RWPE1 (cell line): ENCODE results near the gene RAB19.

Source experiments
- CTCF ChIA-PET: fragments of 350-600 bp; sonication (Branson Sonifier 250); formaldehyde crosslinking; extraction: SDS; loops from one replicate; lab custom pipeline; 2021; lab: Yijun Ruan, JAX
- POLR2A ChIA-PET: fragments of 400-600 bp; formaldehyde crosslinking; extraction: SDS; loops from one replicate; lab custom pipeline; 2020; ENCODE audit warnings: antibody characterized with exemption; ENCODE audit not compliant: low non-redundant PET; lab: Yijun Ruan, JAX
- DNase-seq: peaks from one replicate; pipeline ENCODE4 v3.0.0; 2012; ENCODE audit warnings: low spot score
- H3K27ac ChIP-seq: fragments of 450-650 bp; 2 replicates; pipeline ENCODE4 v1.5.1; 2017
- CTCF ChIP-seq: fragments of 450-650 bp; conservative IDR thresholded peaks from 2 replicates; pipeline ENCODE4 v1.5.1; 2017; ENCODE audit warnings: low read depth, mild to moderate bottlenecking

RAB19 gene

GRCh38 chr7:140390034-140390433, 13.8 kb upstream of the RAB19 start:
- POLR2A ChIA-PET, result no interaction called here
- no peak for DNase-seq
- no peak overlapping the region for H3K27ac ChIP-seq
- CTCF ChIA-PET, result interaction anchor here (0.6 kb wide), 1 partner anchor 182 kb away, joined by 3 read pairs; no protein-coding TSS in a partner anchor
- no peak for TF ChIP-seq CTCF

- no peak for TF ChIP-seq CTCF
- no peak for DNase-seq
- POLR2A ChIA-PET, result no interaction called here
- CTCF ChIA-PET, result interaction anchor here (0.6 kb wide), 1 partner anchor 182 kb away, joined by 3 read pairs; no protein-coding TSS in a partner anchor
- no peak overlapping the region for H3K27ac ChIP-seq
Measured at GRCh38 chr7:140390466-140391190, 13.2 kb upstream of the RAB19 start.

GRCh38 chr7:140391634-140392033, 12.2 kb upstream of the RAB19 start:
- no peak overlapping the region for H3K27ac ChIP-seq

GRCh38 chr7:140393756-140394306, 10.0 kb upstream of the RAB19 start:
- CTCF ChIA-PET, result no interaction called here
- POLR2A ChIA-PET, result no interaction called here
- no peak for DNase-seq
- no peak overlapping the region for H3K27ac ChIP-seq
- no peak for TF ChIP-seq CTCF

More at GRCh38 chr7:140391634-140392033, 12.2 kb upstream of the RAB19 start:
- DNase-seq, result no peak
- ChIA-PET CTCF (no interaction called here), POLR2A (no interaction called here)
- TF ChIP-seq CTCF, result no peak

- ChIA-PET CTCF (interaction anchor here (0.6 kb wide), 1 partner anchor 83 kb away, joined by 3 read pairs; no protein-coding TSS in a partner anchor), POLR2A (interaction anchor here (0.7 kb wide), 1 partner anchor 141 kb away, joined by 3 read pairs; no protein-coding TSS in a partner anchor)
- peak; percentile 92 for DNase-seq
- peak within 1 kb of the TSS; percentile 77 for H3K27ac ChIP-seq
- no peak for TF ChIP-seq CTCF
Measured at GRCh38 chr7:140397784-140398750, 5.8 kb upstream of the RAB19 start, which contains the start of gene SLC37A3. TSS of gene SLC37A3 (minus strand) at chr7:140398530. CDS start at chr7:140382526, 16,004 bp downstream.
